Measurements from ENCODE around the gene ABLIM2.

Gene ABLIM2

GRCh38 chr4:8112672-8113071 is 45.9 kb downstream of the ABLIM2 start:
- no peak for TF ChIP-seq ZNF274 (IDR thresholded peaks at IDR 0.05; ENCODE audit: low read depth, low read length)
- H3K4me3 ChIP-seq (ENCODE audit: low read length), result no peak overlapping the region

- no peak overlapping the region for H3K4me3 ChIP-seq (ENCODE audit: low read length)
- TF ChIP-seq ZNF274 (IDR thresholded peaks at IDR 0.05; ENCODE audit: low read depth, low read length), result no peak
Observed at GRCh38 chr4:8112036-8112576, 46.5 kb downstream of the ABLIM2 start.

- TF ChIP-seq ZNF274 (IDR thresholded peaks at IDR 0.05; ENCODE audit: low read depth, low read length), result no peak
- no peak overlapping the region for H3K4me3 ChIP-seq (ENCODE audit: low read length)
Observed at GRCh38 chr4:8110071-8110986, 48.3 kb downstream of the ABLIM2 start.

- no peak overlapping the region for H3K4me3 ChIP-seq (ENCODE audit: low read length)
- no peak for TF ChIP-seq ZNF274 (IDR thresholded peaks at IDR 0.05; ENCODE audit: low read depth, low read length)
Observed at GRCh38 chr4:8109406-8110065, 49.1 kb downstream of the ABLIM2 start.

GRCh38 chr4:8108991-8109390 is 49.6 kb downstream of the ABLIM2 start:
- TF ChIP-seq ZNF274 (IDR thresholded peaks at IDR 0.05; ENCODE audit: low read depth, low read length), result no peak
- H3K4me3 ChIP-seq (ENCODE audit: low read length), result no peak overlapping the region

GRCh38 chr4:8108261-8108660 is 50.4 kb downstream of the ABLIM2 start:
- TF ChIP-seq ZNF274 (IDR thresholded peaks at IDR 0.05; ENCODE audit: low read depth, low read length), result no peak
- no peak overlapping the region for H3K4me3 ChIP-seq (ENCODE audit: low read length)

GRCh38 chr4:8107146-8107657 is 51.4 kb downstream of the ABLIM2 start:
- H3K4me3 ChIP-seq (ENCODE audit: low read length), result no peak overlapping the region
- no peak for TF ChIP-seq ZNF274 (IDR thresholded peaks at IDR 0.05; ENCODE audit: low read depth, low read length)

- no peak overlapping the region for H3K4me3 ChIP-seq (ENCODE audit: low read length)
- TF ChIP-seq ZNF274 (IDR thresholded peaks at IDR 0.05; ENCODE audit: low read depth, low read length), result no peak
Observed at GRCh38 chr4:8106451-8107025, 52.1 kb downstream of the ABLIM2 start.

- TF ChIP-seq ZNF274 (IDR thresholded peaks at IDR 0.05; ENCODE audit: low read depth, low read length), result no peak
Observed at GRCh38 chr4:8105306-8106100, 53.1 kb downstream of the ABLIM2 start.

GRCh38 chr4:8104491-8105305 is 53.9 kb downstream of the ABLIM2 start:
- no peak overlapping the region for H3K4me3 ChIP-seq (ENCODE audit: low read length)
- no peak for TF ChIP-seq ZNF274 (IDR thresholded peaks at IDR 0.05; ENCODE audit: low read depth, low read length)

More at GRCh38 chr4:8105306-8106100, 53.1 kb downstream of the ABLIM2 start:
- H3K4me3 ChIP-seq (ENCODE audit: low read length), result no peak overlapping the region

- H3K4me3 ChIP-seq (ENCODE audit: low read length), result no peak overlapping the region
- TF ChIP-seq ZNF274 (IDR thresholded peaks at IDR 0.05; ENCODE audit: low read depth, low read length), result no peak
Observed at GRCh38 chr4:8103421-8104390, 54.9 kb downstream of the ABLIM2 start.

GRCh38 chr4:8102831-8103230 is 55.8 kb downstream of the ABLIM2 start:
- H3K4me3 ChIP-seq (ENCODE audit: low read length), result no peak overlapping the region
- TF ChIP-seq ZNF274 (IDR thresholded peaks at IDR 0.05; ENCODE audit: low read depth, low read length), result no peak

All from GM08714 (cell line).